Type B pancreatic cell (in vitro differentiated cells): ENCODE results near the gene RASGEF1C. TPM values are rescaled to one million over a fixed set of nuclear protein-coding genes. Genes with fewer than 3 reads are reported as not detected.

Experiments
- DNase-seq: peaks from one replicate; pipeline ENCODE4 v3.0.0; 2021; ENCODE audit warnings: mixed read lengths; ENCODE audit not compliant: unreplicated experiment; ENCODE audit errors: extremely low spot score
- H3K27ac Mint-ChIP-seq: 2 replicates; pipeline ENCODE4 v1.8.0; 2021; ENCODE audit warnings: mild to moderate bottlenecking, mixed read lengths
- H3K27me3 Mint-ChIP-seq: 2 replicates; pipeline ENCODE4 v1.8.0; 2021; ENCODE audit warnings: mixed read lengths
- H3K36me3 Mint-ChIP-seq: 2 replicates; pipeline ENCODE4 v1.8.0; 2021; ENCODE audit warnings: mixed read lengths
- H3K4me1 Mint-ChIP-seq: one replicate; pipeline ENCODE4 v1.8.0; 2021; ENCODE audit warnings: mixed read lengths; ENCODE audit not compliant: unreplicated experiment
- H3K4me3 Mint-ChIP-seq: 2 replicates; pipeline ENCODE4 v1.8.0; 2021; ENCODE audit warnings: mild to moderate bottlenecking, mixed read lengths
- H3K9me3 Mint-ChIP-seq: 2 replicates; pipeline ENCODE4 v1.8.0; 2021; ENCODE audit warnings: mixed read lengths
- total RNA-seq: library from RNA; stranded (reverse); gene quantifications from 2 replicates; pipeline ENCODE4 v1.2.1, GENCODE V29; 2021; ENCODE audit warnings: low replicate concordance
- TF ChIP-seq, protein P1 (sequence below): fragments of 200-600 bp; sonication (generic); conservative IDR thresholded peaks from 2 replicates; pipeline ENCODE4 v1.5.0; 2021; ENCODE audit warnings: antibody characterized with exemption, mild to moderate bottlenecking

Gene RASGEF1C
- total RNA-seq, 1 donor from 2014 or later, result 0.77 TPM

DNA sequence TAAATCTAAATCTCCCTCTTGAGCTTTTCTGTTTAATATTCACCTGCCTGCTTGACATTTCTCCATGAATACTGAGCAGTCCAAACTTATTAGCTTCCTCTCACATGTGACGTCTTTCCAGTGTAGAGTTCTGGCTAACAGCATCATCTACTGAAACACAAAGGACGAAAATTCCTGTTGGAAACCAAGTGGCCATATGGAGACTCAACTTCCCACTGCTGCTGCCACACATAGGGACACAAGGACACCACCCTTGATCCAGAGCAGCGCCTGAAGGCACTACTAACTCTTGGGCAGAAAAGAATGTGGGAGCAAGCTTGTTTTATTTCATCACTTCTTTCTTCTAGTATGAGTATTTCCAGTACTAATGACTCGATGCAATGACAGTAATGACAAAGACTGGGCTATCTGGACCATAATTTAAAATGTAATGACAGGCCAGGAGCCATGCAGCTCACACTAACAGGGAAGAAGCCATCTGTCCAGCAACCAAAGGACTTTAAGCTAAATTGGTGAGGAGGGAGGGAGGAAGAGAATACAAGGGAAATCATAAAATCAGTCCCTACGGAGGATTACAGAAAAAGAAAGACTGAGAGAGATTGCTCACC is 156.7 kb downstream of the RASGEF1C start:
- H3K36me3 Mint-ChIP-seq, result peaks cover 5% of the 10 kb centered on the region
- no peak overlapping the region for H3K4me3 Mint-ChIP-seq
- TF ChIP-seq, protein P1, sequence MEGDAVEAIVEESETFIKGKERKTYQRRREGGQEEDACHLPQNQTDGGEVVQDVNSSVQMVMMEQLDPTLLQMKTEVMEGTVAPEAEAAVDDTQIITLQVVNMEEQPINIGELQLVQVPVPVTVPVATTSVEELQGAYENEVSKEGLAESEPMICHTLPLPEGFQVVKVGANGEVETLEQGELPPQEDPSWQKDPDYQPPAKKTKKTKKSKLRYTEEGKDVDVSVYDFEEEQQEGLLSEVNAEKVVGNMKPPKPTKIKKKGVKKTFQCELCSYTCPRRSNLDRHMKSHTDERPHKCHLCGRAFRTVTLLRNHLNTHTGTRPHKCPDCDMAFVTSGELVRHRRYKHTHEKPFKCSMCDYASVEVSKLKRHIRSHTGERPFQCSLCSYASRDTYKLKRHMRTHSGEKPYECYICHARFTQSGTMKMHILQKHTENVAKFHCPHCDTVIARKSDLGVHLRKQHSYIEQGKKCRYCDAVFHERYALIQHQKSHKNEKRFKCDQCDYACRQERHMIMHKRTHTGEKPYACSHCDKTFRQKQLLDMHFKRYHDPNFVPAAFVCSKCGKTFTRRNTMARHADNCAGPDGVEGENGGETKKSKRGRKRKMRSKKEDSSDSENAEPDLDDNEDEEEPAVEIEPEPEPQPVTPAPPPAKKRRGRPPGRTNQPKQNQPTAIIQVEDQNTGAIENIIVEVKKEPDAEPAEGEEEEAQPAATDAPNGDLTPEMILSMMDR, result no peak
- H3K4me1 Mint-ChIP-seq, result peaks cover 52% of the 10 kb centered on the region
- no peaks in the 10 kb centered on the region for H3K9me3 Mint-ChIP-seq
- no peaks in the 10 kb centered on the region for H3K27me3 Mint-ChIP-seq
- DNase-seq, result no peak
- H3K27ac Mint-ChIP-seq, result peak overlapping the region; percentile 24

Other genes with a start within 250 kb of the RASGEF1C start
- gene RNF130, start 137.5 kb downstream of the RASGEF1C start, total RNA-seq, result 28.1 and 52.1 TPM in 2 replicates
- 34.4 and 35.2 TPM in 2 replicates for gene MAPK9, start 82.9 kb upstream of the RASGEF1C start, total RNA-seq
- gene GFPT2, start 144.1 kb upstream of the RASGEF1C start, total RNA-seq, result 1.1 and 17.6 TPM in 2 replicates